SU-DHL-6 (cell line): ENCODE results near the gene FLII.
"Not testable (repeated sequence)": the region's sequence is repeated elsewhere in the genome, so short reads cannot be mapped to it uniquely, and the experiment has no call there.

Source experiments
- H2AFZ ChIP-seq: fragments of 200-600 bp; sonication (generic); 2 replicates; pipeline ENCODE4 v1.6.1; 2014; ENCODE audit warnings: low read depth, mild to moderate bottlenecking, moderate library complexity, mixed read lengths, antibody characterized with exemption, low read length; ENCODE audit not compliant: severe bottlenecking
- H3F3A ChIP-seq: fragments of 200-600 bp; shearing (Covaris generic); 2 replicates; pipeline ENCODE4 v1.6.0; 2016; ENCODE audit warnings: antibody characterized with exemption, mild to moderate bottlenecking; ENCODE audit not compliant: insufficient read depth
- H3K27ac ChIP-seq: fragments of 200-600 bp; sonication (generic); 2 replicates; pipeline ENCODE4 v1.5.1; 2016; ENCODE audit warnings: low read depth, mild to moderate bottlenecking, low read length, moderate library complexity, mixed read lengths
- H3K27me3 ChIP-seq: fragments of 200-600 bp; sonication (generic), shearing (Covaris generic); 2 replicates; pipeline ENCODE4 v1.6.0; 2014; ENCODE audit warnings: mild to moderate bottlenecking, low read length
- H3K36me3 ChIP-seq: fragments of 200-600 bp; sonication (generic); 2 replicates; pipeline ENCODE4 v1.6.1; 2014; ENCODE audit warnings: mild to moderate bottlenecking, low read length, mixed read lengths
- H3K4me2 ChIP-seq: fragments of 300-600, 200-600 bp; shearing (Covaris generic), sonication (generic); 2 replicates; pipeline ENCODE4 v1.6.0; 2014; ENCODE audit warnings: low read length, low read depth, mild to moderate bottlenecking; ENCODE audit not compliant: poor library complexity, severe bottlenecking
- H3K4me3 ChIP-seq: fragments of 200-600 bp; sonication (generic); 2 replicates; pipeline ENCODE4 v1.5.1; 2014; ENCODE audit warnings: antibody characterized with exemption, low read length, mild to moderate bottlenecking, mixed read lengths; ENCODE audit not compliant: insufficient read depth, poor library complexity, severe bottlenecking
- H3K79me2 ChIP-seq: fragments of 200-600 bp; sonication (generic); 2 replicates; pipeline ENCODE4 v1.6.1; 2014; ENCODE audit warnings: mild to moderate bottlenecking, low read length, moderate library complexity; ENCODE audit not compliant: insufficient read depth
- H3K9ac ChIP-seq: fragments of 200-600 bp; sonication (generic); 2 replicates; pipeline ENCODE4 v1.7.0; 2014; ENCODE audit warnings: mild to moderate bottlenecking, low read length
- H3K9me2 ChIP-seq: fragments of 200-600 bp; sonication (generic); replicated peaks from 2 replicates; pipeline ENCODE4 v1.6.1; 2014; ENCODE audit warnings: low read length; ENCODE audit not compliant: insufficient read depth
- H3K9me3 ChIP-seq: fragments of 200-600 bp; sonication (generic); 2 replicates; pipeline ENCODE4 v1.6.1; 2014; ENCODE audit warnings: low read length, mixed read lengths; ENCODE audit not compliant: insufficient read depth
- H4K20me1 ChIP-seq: fragments of 200-600 bp; sonication (generic); 2 replicates; pipeline ENCODE4 v1.6.1; 2014; ENCODE audit warnings: low read depth, mild to moderate bottlenecking, antibody characterized with exemption, low read length, moderate library complexity, mixed read lengths
- CTCF ChIP-seq: fragments of 200-600 bp; sonication (generic); IDR thresholded peaks from one replicate; pipeline ENCODE4 v1.5.1; 2017; ENCODE audit warnings: antibody characterized with exemption, mild to moderate bottlenecking, low read length, moderate library complexity; ENCODE audit not compliant: insufficient read depth, poor library complexity, severe bottlenecking
- EZH2phosphoT487 ChIP-seq: fragments of 200-600 bp; sonication (generic), shearing (Covaris generic); conservative IDR thresholded peaks from 2 replicates; pipeline ENCODE4 v1.6.1; 2018; ENCODE audit warnings: mild to moderate bottlenecking, antibody characterized with exemption, low read length, moderate library complexity, mixed read lengths

Gene FLII

GRCh38 chr17:18224053-18224386, 34.5 kb downstream of the FLII start:
- H4K20me1 ChIP-seq: no peaks in the 10 kb centered on the region
- no peak overlapping the region for H3K4me3 ChIP-seq
- no peaks in the 10 kb centered on the region for H3K9me2 ChIP-seq
- H3K27me3 ChIP-seq: no peaks in the 10 kb centered on the region
- H3K9me3 ChIP-seq: no peaks in the 10 kb centered on the region
- H3K9ac ChIP-seq: no peak overlapping the region
- no peaks in the 10 kb centered on the region for H3F3A ChIP-seq
- H3K4me2 ChIP-seq: no peak overlapping the region
- H3K79me2 ChIP-seq: no peaks in the 10 kb centered on the region
- no peak for TF ChIP-seq CTCF
- TF ChIP-seq EZH2phosphoT487: no peak
- no peaks in the 10 kb centered on the region for H3K36me3 ChIP-seq
- H3K27ac ChIP-seq: no peak overlapping the region
- no peak overlapping the region for H2AFZ ChIP-seq

- H3K79me2 ChIP-seq: no peaks in the 10 kb centered on the region
- no peaks in the 10 kb centered on the region for H3K27me3 ChIP-seq
- H3K9ac ChIP-seq: no peak overlapping the region
- no peak overlapping the region for H2AFZ ChIP-seq
- no peaks in the 10 kb centered on the region for H3F3A ChIP-seq
- no peaks in the 10 kb centered on the region for H4K20me1 ChIP-seq
- H3K27ac ChIP-seq: no peak overlapping the region
- no peaks in the 10 kb centered on the region for H3K9me2 ChIP-seq
- H3K4me2 ChIP-seq: no peak overlapping the region
- H3K36me3 ChIP-seq: no peaks in the 10 kb centered on the region
- H3K4me3 ChIP-seq: no peak overlapping the region
- no peaks in the 10 kb centered on the region for H3K9me3 ChIP-seq
- TF ChIP-seq EZH2phosphoT487 (no peak), CTCF (no peak)
Observed at GRCh38 chr17:18218756-18219415, 39.7 kb downstream of the FLII start.

- Histone ChIP-seq H3K27ac (no peak overlapping the region), H2AFZ (no peak overlapping the region)
Observed at GRCh38 chr17:18217412-18218015, 41.0 kb downstream of the FLII start.

GRCh38 chr17:18216906-18217305, 41.6 kb downstream of the FLII start:
- H2AFZ ChIP-seq, H3K9me2 ChIP-seq, H3K4me2 ChIP-seq, H3K36me3 ChIP-seq, H3K27ac ChIP-seq, H3K79me2 ChIP-seq, H3K9ac ChIP-seq, H3F3A ChIP-seq, H3K27me3 ChIP-seq, H4K20me1 ChIP-seq, H3K4me3 ChIP-seq, H3K9me3 ChIP-seq: not testable (repeated sequence)

More at GRCh38 chr17:18217412-18218015, 41.0 kb downstream of the FLII start:
- no peak overlapping the region for H3K9ac ChIP-seq
- H4K20me1 ChIP-seq: no peaks in the 10 kb centered on the region
- TF ChIP-seq EZH2phosphoT487 (no peak), CTCF (peak; percentile 89)
- no peaks in the 10 kb centered on the region for H3K79me2 ChIP-seq
- no peak overlapping the region for H3K4me3 ChIP-seq
- H3K4me2 ChIP-seq: no peak overlapping the region
- 0 out of 2 replicates have a peak, but pooled peaks cover under 1% of the 10 kb centered on the region for H3F3A ChIP-seq
- no peaks in the 10 kb centered on the region for H3K9me3 ChIP-seq
- no peaks in the 10 kb centered on the region for H3K9me2 ChIP-seq
- no peaks in the 10 kb centered on the region for H3K27me3 ChIP-seq
- H3K36me3 ChIP-seq: no peaks in the 10 kb centered on the region
